Stimulated activated CD4-positive, alpha-beta T cell treated with anti-CD3 and anti-CD28 coated beads, Interleukin-15, amount 100 ng/mL, for 48 hours (primary cell): ENCODE results near the gene IGSF9B.

Source experiments
- DNase-seq, 2 donors: peaks; one replicate each; pipeline ENCODE4 v3.0.0-alpha.2; 2020; ENCODE audit warnings: low read depth in 2 of 2

IGSF9B gene

DNA sequence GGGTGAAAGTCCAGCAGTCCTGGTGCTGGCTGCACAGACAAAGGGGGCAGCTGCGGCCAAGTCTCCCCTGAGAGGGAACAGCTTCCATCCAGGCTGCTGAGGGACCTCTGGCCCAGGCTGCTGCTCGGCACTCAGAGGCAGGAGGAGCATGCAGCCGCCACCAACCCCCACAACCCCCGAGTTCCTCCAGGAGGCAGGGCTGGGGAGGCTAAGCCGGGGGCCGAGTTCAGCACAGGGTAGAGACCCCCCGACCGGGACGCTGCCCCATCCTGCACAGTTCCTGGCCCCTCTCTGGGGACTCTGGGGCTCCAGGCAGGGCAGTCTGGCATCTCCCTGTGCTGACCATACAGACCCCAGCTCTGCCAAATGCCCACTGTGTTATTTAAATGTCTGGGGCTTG, 20.2 kb downstream of the IGSF9B start:
- DNase-seq, result no peak

- no peak for DNase-seq
These were observed 20.6 kb downstream of the IGSF9B start for GRCh38 chr11:133936136-133936535.

GRCh38 chr11:133935551-133935910, 21.2 kb downstream of the IGSF9B start:
- DNase-seq, result no peak

DNA sequence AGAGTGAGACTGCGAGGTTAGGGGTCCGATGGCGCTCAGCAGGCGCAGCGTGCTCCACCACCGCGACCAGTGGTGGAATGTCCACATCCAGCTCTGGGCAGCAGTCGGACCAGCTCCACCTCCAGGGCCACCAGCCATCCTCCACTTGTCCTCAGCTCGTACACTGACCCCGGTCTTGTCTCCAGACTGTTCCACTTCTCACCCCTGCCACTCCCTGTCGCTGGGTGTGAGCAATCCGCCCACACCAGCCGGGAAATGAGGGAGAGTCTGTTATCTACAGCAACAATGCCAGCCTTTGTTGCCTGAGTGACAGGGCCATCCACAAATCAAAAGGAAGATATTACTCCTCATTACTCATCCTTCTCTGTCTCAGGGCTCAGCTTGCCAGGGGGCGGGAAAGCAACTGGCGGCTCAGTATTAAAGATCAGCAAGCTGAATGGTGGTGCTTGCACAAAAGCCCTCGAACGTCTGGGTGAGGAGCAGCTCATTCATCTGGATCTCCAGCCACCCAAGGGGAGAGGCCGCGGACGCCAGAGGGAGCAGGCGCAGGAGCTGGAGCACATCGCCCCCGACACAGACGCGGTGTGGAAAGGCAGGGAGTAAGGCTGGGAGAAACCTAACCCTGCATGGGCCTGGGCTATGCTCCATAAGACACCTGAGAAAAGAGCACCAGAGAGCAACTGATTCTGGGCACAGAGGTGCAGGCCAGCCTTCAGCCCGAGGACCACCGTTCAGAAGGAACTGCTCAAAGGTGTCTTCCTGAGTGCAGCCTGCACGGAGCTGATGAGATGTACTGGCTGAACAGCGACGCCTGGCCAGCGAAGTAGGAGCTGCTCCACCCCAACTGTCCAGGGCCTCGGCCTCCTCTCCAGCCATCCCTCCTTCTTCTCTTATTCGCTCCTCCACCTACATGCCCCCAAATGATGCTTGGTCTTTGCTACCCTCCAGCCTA, 21.9 kb downstream of the IGSF9B start:
- no peak for DNase-seq

DNA sequence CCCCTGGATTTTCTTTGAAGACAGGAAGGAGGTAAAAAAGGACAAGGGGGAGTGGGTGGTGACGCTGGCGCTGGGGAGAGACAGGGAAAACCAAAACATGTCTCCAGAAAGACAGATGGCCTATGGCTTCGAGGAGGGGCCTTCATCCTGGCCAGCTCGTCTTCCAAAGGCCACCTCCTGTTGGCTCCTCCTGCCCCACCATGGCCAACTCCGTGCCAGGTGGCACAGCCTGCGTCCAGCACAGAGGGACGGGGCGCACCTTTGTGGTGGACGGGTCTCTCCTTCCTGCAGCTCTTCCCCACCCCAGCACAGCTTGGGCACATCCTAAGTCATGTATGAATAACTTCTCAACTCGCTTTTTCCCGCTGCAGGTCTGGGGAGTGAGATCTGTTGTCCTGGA, 22.7 kb downstream of the IGSF9B start:
- DNase-seq, result no peak

GRCh38 chr11:133931449-133932060, 25.2 kb downstream of the IGSF9B start:
- DNase-seq, result no peak

GRCh38 chr11:133930767-133931448, 25.9 kb downstream of the IGSF9B start:
- DNase-seq, result no peak

- DNase-seq, result no peak
These were observed 26.6 kb downstream of the IGSF9B start for GRCh38 chr11:133930053-133930766.

GRCh38 chr11:133929401-133930052, 27.2 kb downstream of the IGSF9B start:
- no peak for DNase-seq

- DNase-seq, result peak; percentile 68 to 73
These were observed 28.1 kb downstream of the IGSF9B start for GRCh38 chr11:133928628-133929059.

DNA sequence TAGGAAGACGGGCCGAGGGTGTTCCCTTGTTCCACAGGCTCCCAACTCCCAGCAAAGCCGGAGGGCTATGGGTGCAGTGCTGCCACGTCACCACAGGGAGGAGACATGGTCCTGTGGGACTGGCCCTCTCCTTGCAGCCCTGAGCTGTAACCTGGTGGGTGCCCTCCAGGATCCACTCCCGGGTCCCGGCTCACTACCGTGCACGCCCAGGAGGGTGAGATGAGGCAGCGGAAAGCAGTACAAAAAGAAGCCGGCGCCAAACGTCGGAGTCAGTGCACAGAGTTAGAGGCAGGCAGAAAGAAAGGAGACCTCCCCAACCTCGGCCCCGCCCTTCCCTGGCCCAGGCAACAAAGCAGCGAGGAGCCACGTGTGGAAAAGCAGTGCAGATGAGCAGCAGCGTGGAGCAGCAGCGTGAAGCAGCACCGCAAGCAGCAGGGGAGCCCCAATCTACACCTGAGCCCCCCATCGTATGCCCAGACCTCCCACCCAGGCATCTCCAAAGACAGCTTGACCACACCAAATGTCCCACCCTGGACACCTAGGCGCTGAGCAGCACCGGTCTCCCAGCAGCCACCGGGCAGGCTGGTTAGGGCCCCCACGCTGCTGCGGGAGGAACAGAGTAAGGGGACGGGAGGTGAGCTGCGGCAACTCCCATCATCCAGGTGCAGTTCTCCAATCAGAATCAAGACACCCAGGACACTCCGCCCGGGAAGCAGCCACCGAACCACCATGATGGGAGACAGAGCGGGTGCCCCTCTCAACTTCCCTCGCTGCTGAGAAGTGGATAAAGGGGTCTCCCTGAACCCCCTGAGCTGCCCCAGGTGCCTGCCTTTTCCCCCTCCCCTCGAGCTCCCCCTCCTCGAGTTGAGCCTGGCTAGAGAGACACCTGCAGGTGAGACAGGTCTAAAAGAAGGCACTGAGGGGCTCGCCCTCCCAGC, 28.8 kb downstream of the IGSF9B start:
- peak; percentile 51 to 59 for DNase-seq

GRCh38 chr11:133926466-133927246, 30.1 kb downstream of the IGSF9B start:
- no peak for DNase-seq

DNA sequence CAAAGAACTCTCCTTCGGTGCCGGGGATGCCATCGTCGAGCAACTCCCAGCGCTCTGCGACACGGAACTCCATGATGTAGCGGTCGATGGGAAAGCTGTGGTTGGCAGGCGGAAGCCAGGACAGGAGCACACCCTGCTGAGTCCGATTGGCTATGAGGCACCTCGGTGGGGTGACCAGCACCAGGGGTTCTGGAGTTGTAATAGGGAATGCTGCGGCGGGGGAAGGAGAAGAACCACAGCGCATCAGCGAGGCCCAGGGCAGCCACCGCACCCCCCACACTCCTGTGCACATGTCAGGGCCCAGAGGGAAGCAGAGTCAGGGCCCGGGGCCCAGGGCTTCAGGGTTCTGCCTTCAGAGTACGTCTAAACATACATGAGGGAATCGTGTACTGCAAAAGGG, 31.0 kb downstream of the IGSF9B start:
- no peak for DNase-seq

DNA sequence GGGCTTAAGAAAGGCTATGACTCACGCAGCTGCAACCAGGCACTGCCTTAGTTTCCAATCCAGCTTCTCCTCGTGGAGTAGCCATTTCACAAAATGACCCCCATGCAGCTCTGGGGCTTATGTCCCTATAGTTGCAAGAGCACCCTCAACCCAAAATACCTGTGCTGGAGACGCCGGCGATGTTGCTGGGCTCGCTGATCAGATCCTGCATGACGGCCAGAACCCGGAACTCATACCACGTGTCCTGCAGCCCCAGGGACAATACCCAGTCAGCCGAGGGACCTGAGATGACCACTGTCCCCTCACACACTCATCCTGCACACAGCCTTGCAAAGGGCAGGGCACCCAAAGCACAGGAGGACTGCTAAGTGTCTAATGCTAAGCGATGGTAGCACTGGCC, 32.1 kb downstream of the IGSF9B start:
- no peak for DNase-seq

GRCh38 chr11:133922078-133922870, 34.5 kb downstream of the IGSF9B start:
- no peak for DNase-seq

GRCh38 chr11:133921513-133921912, 35.3 kb downstream of the IGSF9B start:
- no peak for DNase-seq

DNA sequence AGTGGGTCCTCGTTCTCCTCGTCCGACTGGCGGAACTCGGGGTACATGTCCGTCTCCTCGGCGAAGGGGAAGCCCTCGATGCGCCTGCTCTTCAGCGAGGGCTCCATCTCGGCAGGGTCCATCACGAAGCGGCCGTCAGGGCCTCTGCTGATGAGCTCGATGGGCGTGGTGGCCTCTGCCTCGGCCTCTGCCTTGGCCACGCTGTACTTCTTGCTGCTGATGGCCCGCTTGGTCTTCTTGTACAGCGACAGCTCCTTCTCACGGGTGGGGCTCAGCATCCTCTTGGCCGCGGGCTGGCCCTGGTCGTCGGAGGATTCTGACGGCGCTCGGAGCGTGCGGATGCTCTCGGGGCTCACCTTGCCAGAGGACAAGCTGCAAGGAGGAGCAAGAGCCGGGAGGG, 35.7 kb downstream of the IGSF9B start:
- no peak for DNase-seq

DNA sequence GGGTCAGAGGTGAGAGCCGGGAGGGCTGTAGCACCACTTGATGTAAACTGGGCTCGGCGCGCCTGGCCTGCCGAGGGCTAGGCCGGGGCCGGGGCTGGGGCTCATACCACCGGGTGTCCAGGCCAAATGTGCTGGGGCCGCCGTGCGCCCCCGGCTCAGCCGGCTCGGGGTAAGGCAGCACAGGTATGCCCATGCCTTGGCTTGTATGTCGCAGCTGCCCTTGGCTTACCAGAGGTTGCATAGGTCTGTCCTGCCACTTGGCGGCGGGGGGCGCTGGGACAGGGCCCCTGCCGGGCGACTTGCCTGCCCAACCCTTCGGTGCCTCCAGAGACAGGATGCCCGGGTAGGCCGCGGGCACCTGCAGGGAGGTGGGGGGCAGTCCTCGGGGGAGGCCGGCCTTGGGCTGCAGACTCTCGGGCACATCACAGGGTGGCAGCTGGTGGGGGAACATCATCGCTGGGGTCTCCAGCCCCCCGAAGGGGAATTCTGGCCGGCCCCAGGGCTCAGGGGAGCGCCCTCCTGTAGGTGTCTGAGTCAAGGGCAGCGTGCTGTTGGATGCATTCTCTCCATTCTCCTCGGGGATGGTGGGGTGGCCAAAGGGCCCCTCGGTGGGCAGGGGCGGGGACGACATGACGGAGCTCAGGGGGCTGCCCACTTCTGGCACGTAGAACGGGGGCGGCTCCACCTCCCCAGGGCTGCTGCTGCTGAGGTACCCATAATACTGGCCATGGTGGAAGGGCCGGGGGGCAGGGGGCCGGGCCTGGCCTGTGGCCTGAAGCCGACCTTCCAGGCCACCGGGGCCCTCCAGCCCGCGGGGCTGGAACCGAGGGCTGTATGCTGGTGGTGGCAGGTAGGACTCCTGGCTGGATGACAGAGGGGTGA, 36.4 kb downstream of the IGSF9B start:
- no peak for DNase-seq
